Measurements from ENCODE around the gene GLS.
"Not testable (repeated sequence)": the region's sequence is repeated elsewhere in the genome, so short reads cannot be mapped to it uniquely, and the experiment has no call there.

The GLS gene

GRCh38 chr2:190973262-190973661, 92.6 kb downstream of the GLS start:
- DNase-seq = no peak

DNA sequence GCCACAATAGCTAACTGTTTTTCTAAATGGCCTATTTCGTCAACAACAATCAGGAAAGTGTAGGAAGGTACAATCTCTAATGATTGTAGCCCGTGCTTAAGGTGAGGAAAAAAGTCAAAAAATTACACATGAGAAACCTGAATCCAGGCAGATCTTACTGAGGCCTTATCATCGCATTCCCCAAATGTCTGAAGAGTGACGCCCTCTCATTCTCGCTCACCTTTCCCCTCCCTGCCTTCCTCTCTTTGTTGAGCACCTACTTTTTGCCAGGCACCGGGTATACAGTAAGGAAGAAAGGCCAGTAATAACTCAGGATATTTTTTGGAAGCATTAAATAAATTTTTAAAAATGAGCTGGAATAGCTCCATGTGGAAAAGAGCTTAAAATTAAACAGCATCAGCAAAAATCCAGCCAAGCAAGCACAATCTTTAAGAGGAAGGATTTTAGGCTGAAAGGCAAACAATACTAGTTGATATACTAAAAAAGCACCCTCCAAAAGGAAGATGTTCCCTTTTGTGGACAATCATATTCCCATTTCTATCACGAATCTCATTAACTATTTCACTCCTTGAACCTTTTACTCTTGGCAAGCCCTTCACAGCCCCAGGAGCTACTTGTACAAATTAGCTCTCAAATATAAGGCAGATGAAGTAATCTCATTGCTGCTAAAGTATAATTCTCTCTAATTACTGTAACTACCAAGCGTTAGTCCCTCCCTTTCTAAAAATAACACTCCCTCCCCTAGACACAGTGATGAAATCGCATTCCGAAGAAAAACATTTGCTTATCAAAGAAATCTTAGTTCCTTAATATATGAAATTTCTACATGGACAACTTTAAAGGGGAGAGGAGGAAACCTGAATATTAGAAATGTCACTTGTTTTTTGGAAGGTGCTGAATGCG, 93.4 kb downstream of the GLS start:
- DNase-seq = no peak

- no peak for DNase-seq
Measured at GRCh38 chr2:190974629-190975361, 94.2 kb downstream of the GLS start.

- no peak for DNase-seq
Measured at GRCh38 chr2:190976521-190976920, 95.9 kb downstream of the GLS start.

DNA sequence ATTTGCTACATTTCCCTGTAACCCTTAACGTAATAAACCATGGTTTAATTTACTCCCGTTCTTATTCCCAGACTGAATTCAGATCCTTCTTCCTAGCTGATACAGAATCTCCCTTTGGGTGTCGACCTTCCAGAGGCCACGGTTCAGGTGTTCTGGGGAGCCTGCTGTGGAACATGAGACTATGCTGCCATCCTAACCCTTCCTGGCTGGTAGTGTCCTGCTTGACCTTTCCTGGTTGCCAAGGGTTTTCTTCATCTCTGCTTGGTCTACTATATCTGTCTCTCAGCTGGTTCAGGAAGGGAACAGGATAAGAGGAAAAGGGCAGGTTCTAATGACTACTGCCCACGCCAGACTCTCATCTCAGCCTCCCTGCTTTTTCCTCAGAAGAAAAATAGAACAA, 96.9 kb downstream of the GLS start:
- no peak for DNase-seq

DNA sequence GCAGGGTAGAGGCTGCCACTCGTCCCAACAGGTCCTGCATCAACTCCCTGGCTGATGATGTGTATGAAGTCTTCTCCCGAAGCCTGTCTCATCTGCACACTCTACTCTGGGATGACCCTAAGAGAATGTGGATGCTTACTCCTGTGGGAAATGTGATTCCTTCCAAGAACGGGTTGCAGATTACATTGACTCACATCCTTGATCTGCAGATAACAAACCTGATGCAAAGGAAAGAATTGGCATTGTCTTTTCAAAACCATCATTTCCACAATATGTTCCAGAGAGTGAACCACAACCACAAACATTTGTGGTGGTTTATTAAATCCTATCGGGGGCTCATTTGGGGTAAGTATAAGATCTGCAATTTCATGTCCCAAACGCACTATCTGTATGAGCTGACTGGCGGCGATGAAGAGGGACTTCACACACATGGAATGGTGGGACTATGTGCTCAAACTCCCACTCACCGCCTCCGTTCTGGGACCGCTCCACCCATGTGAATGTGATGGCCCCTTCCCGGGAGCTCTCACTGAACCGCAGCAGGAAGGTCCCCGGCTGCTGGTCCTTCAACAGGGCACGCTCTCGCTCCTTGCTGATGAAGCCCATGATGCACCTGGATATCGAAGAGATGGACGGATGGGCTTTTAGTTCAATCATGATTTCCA, 97.9 kb downstream of the GLS start:
- DNase-seq = no peak

GRCh38 chr2:190979906-190980629, 99.4 kb downstream of the GLS start:
- no peak for DNase-seq

GRCh38 chr2:190980630-190981209, 100.1 kb downstream of the GLS start:
- DNase-seq = no peak

DNA sequence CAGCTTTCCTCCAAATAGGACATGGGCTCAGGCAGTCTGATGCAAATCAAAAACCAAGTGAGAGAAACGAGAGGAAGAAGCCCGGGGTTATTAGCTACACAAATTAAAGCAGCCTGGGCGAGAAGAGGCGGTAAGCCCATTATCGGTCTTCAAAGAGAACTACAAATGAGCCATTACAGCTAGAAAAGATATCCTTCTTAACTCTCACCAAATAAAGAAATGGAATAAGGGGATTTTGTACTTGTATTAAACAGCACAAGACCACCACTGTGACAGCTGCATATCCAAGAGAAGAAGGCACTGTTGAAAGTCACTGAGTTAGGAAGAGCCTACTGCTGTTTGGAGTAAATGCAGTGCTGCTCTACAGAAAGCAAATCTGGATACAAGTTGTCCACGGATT, 100.7 kb downstream of the GLS start:
- DNase-seq = no peak

DNA sequence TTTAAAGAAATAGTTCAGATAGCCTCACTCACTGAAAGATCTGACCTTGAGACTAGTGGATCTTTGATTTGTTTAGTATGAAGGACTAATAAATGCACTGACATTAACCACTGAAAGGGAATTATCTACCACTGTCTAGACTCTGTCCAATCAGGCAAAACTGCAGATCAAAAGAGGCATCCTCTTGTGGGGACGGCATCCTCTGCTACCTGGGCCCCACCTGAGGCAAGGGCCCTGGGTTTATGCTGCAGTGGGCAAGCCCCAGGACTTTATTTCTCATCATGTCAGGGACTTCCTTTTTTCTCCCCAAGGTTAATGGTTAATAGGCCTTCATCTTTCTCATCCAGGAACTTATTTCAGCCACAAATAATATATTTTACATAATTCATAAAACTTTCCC, 101.1 kb downstream of the GLS start:
- DNase-seq = no peak

- DNase-seq = no peak
Measured at GRCh38 chr2:190982262-190983034, 101.8 kb downstream of the GLS start.

DNA sequence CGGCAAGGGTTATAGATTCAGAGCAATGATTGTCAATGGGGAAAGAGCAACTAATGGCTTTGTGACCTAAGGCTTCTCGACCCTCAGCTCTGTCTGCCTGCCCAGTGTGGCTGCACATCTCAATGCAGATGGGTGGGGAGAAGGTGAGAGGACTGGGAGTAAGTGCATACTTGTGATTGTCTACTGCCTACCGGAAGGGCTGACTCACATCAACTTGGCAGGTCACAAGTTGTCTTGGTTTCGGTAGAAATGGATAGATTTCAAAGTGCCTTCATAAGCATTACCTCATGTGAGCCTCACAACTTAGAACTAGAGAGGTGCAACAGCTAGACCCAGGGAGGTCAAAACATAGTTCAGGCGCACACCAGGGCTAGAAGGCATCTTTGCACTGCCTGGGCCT, 104.0 kb downstream of the GLS start:
- no peak for DNase-seq

DNA sequence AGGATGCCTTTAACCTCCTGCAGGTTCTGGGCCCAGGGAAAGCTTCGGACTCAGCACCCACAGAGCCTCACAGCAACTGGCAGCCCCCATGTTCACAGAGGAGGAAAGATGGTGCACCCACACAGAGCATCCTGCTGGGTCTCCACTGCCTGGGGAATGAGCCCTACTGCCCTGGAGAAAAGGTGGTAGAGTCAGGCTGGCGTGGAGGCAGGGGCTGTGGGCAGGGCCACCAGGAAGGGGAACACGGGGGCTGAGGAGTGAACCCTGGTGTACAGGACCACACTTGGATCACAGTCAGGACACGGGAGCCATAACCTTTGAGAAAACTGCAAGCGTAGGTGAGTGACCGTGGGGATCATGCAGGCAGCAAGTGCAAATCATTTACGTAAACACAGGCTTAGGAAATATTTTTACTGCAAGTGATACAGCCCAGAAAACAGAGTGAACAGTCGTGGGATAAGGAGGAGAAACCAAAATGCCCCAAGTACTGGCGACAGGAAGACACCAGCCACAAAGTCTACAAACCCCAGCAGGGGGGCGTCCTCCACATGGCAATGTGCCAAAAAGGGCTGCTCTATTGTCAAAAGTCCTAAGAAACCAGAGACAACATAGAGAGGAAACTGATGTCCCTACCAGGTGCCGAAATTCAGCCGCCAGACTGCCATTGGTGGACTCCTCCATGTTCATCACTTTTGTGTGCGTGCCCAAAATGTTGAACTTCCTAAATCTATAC, 105.8 kb downstream of the GLS start:
- DNase-seq = no peak

GRCh38 chr2:190987116-190987515, 106.5 kb downstream of the GLS start:
- DNase-seq = no peak

- no peak for DNase-seq
Measured at GRCh38 chr2:190987938-190988337, 107.3 kb downstream of the GLS start.

DNA sequence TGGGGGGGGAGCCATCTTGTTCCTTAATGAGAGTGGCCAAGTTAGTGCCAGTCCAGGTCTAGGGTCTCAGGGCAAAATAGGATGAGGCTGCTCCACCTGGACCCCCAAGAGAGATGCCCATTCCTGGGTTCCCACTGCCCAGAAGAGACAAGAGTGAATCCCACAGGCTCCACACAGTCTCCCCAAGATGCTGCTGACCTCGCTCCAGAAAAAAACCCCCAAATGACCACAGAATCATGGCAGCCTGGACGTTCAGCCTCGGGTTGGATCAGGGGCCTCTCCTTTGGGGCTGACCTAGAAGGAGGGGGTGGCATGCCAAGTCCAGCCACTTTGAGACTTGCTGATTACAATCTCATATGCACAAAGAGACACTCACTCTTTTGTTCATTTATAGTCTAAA, 108.3 kb downstream of the GLS start:
- no peak for DNase-seq

DNA sequence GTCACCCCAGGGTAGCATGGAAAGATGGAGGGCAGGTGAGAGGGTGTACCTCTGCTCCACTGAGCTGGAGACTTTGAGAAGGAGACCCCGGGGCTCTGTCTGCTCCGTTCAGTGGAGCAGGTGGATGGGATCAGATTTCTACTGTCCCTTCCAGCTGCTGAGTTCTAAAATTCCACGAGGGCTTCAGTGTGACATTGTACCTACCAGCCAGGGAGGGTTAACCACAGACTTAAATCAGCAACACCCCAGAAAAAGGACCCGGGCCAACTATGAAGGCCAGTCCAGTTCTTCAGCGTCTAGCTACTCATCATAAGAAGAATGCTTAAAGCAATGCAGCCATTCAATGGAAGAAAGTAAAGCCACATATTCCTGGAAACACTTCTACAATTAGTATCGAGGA, 109.5 kb downstream of the GLS start:
- no peak for DNase-seq

DNA sequence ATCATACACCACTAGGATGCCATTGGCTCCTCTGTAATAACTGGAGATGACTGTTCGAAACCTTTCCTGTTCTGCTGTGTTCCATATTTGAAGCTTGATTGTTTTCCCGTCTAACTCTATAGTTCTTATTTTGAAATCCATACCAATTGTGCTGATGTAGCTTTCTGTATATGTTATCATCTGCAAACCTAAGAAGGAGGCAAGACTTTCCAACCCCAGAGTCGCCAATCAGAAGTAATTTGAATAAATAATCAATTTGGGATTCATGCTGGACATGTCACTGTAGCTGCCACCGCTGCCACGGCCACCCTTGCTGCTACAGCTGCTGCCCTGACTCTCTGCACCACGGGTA, 112.6 kb downstream of the GLS start:
- DNase-seq = no peak

DNA sequence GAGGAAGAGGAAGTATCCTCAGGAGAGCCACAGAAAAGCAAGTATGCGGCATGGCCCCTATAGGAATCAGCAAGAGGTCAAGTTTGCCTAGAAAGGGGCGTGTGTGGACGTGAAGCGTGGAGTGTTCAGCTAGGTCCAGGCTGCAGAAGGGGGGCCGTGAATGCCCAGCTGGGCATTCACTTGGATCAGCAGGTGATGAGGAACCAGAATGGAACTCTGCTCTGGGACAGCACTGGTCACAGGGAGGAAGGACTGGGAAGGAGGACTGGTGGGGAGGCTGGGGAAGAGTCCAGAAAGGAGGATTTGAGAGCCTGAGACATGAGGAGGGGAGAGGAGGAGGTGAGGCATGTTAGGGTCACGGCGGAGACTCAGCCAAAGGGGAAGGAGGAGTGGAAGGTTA, 113.5 kb downstream of the GLS start:
- no peak for DNase-seq

GRCh38 chr2:190995315-190995714, 114.7 kb downstream of the GLS start:
- DNase-seq = not testable (repeated sequence)
